GM21737 (cell line): Measurements from ENCODE around the gene DNAH17.

Experiments
- ATAC-seq: cut with Tn5 transposase; IDR thresholded peaks from one replicate; pipeline ENCODE4 v1.9.1; 2021; ENCODE audit warnings: mild to moderate bottlenecking, moderate library complexity; ENCODE audit not compliant: unreplicated experiment

The DNAH17 gene

GRCh38 chr17:78607038-78607437, 29.8 kb upstream of the DNAH17 start:
- no peak for ATAC-seq

GRCh38 chr17:78605886-78606285, 28.7 kb upstream of the DNAH17 start:
- no peak for ATAC-seq

GRCh38 chr17:78605429-78605828, 28.2 kb upstream of the DNAH17 start:
- ATAC-seq, result no peak

GRCh38 chr17:78602246-78602645, 25.1 kb upstream of the DNAH17 start:
- no peak for ATAC-seq

- no peak for ATAC-seq
Observed at GRCh38 chr17:78601577-78602190, 24.5 kb upstream of the DNAH17 start.

- no peak for ATAC-seq
Observed at GRCh38 chr17:78600181-78600721, 23.1 kb upstream of the DNAH17 start.

- ATAC-seq, result no peak
Observed at GRCh38 chr17:78599419-78599818, 22.2 kb upstream of the DNAH17 start.

- no peak for ATAC-seq
Observed at GRCh38 chr17:78598013-78598471, 20.8 kb upstream of the DNAH17 start.

GRCh38 chr17:78596871-78597764, 19.9 kb upstream of the DNAH17 start:
- ATAC-seq, result no peak

- no peak for ATAC-seq
Observed at GRCh38 chr17:78595135-78595810, 18.1 kb upstream of the DNAH17 start.

- ATAC-seq, result no peak
Observed at GRCh38 chr17:78592991-78593329, 15.8 kb upstream of the DNAH17 start.

GRCh38 chr17:78591263-78591671, 14.1 kb upstream of the DNAH17 start:
- ATAC-seq, result no peak

GRCh38 chr17:78589885-78590284, 12.7 kb upstream of the DNAH17 start:
- ATAC-seq, result no peak

GRCh38 chr17:78589031-78589675, 12.0 kb upstream of the DNAH17 start:
- no peak for ATAC-seq

GRCh38 chr17:78588258-78589030, 11.2 kb upstream of the DNAH17 start:
- no peak for ATAC-seq

GRCh38 chr17:78585006-78585630, 7.9 kb upstream of the DNAH17 start:
- ATAC-seq, result no peak

GRCh38 chr17:78583091-78583490, 5.9 kb upstream of the DNAH17 start:
- ATAC-seq, result no peak

- no peak for ATAC-seq
Observed at GRCh38 chr17:78581304-78581703, 4.1 kb upstream of the DNAH17 start.

- no peak for ATAC-seq
Observed at GRCh38 chr17:78580277-78580804, 3.1 kb upstream of the DNAH17 start.
